HUES48 (cell line): ENCODE data around the gene EZH2.
A peak's percentile ranks its signal among the peaks of the same experiment; 100 is the strongest.

Experiments used
- H3K27ac ChIP-seq: one replicate; pipeline ENCODE4 v1.7.0; 2013; ENCODE audit warnings: low read depth, low read length, inconsistent platforms
- H3K27me3 ChIP-seq: 2 replicates; pipeline ENCODE4 v1.6.1; 2013; ENCODE audit warnings: mild to moderate bottlenecking, low read length; ENCODE audit not compliant: control insufficient read depth, insufficient read depth
- H3K36me3 ChIP-seq: 2 replicates; pipeline ENCODE4 v1.6.1; 2013; ENCODE audit warnings: low read length; ENCODE audit not compliant: control insufficient read depth, insufficient read depth
- H3K4me1 ChIP-seq: 2 replicates; pipeline ENCODE4 v1.6.1; 2013; ENCODE audit warnings: mild to moderate bottlenecking, low read length; ENCODE audit not compliant: control insufficient read depth, insufficient read depth
- H3K4me3 ChIP-seq: 2 replicates; pipeline ENCODE4 v1.5.1; 2013; ENCODE audit warnings: mild to moderate bottlenecking, low read depth, low read length
- H3K9ac ChIP-seq: 2 replicates; pipeline ENCODE4 v1.6.1; 2013; ENCODE audit warnings: mild to moderate bottlenecking, low read depth, low read length, moderate library complexity
- H3K9me3 ChIP-seq: 2 replicates; pipeline ENCODE4 v1.6.1; 2013; ENCODE audit warnings: low read length; ENCODE audit not compliant: control insufficient read depth, insufficient read depth

The EZH2 gene

DNA sequence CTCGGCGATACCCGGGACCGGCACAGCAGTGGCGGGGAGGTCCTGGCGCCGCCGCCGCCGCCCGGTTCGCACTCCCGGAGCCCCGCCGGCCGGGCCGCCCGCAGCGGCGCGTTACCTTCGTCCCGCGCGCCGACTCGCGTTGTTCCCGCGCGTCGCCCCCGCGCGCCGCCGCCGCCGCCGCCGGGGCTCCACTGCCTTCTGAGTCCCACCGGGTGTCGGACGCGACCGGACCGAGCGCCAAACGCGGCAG lies at the start of gene EZH2:
Gene EZH2 (minus strand): TSS at position 243 of the 250 bp plus-strand sequence. CDS start 36,993 bp downstream, outside the sequence.
- Histone ChIP-seq H3K9me3 (no peaks in the 10 kb centered on the region), H3K27ac (peak within 1 kb of the TSS; percentile 95), H3K36me3 (no peaks in the 10 kb centered on the region), H3K4me3 (peak within 1 kb of the TSS; percentile 76), H3K9ac (peak within 1 kb of the TSS; percentile 92), H3K4me1 (0 out of 2 replicates have a peak, but pooled peaks cover 7% of the 10 kb centered on the region), H3K27me3 (no peaks in the 10 kb centered on the region)

DNA sequence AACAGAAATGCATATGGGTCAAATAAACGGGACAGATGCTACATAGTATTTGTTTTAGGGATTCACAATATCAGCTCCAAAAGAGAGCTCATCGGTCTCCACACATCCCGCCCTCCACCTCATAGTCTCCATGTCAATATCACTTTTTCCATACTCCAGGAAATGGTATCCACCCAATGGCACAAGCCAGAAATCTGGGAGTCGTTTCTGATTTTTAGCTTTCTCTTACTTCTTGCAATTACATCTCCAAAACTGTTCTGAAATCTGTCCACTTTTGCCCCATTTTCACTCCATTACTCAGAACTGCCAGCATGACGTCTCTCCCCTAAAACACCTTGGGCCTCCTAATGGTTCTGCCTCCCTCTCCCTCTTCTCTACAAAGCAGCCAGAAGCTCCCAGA lies 47.4 kb upstream of the EZH2 start:
- no peak overlapping the region for H3K4me3 ChIP-seq
- no peak overlapping the region for H3K27ac ChIP-seq
- H3K27me3 ChIP-seq = no peaks in the 10 kb centered on the region

DNA sequence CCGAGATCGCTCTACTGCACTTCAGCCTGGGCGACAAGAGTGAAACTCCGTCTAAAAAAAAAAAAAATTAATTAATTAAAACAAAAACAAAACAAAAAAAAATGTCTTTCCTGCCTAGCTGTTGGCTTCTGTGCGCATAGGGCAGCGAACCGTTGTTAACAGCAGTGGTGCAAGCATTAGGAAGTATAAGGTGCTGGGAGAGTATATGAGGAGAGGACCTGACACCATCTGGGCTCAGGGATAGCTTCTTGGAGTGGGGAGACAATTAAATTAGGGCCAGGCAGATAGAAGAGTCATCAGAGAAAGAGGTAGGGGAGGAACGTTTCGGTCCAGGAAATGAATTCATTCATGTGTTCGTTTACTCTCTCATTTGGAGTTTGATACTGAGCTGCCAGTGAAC lies 46.2 kb upstream of the EZH2 start:
- no peak overlapping the region for H3K4me3 ChIP-seq
- H3K27ac ChIP-seq = no peak overlapping the region
- no peaks in the 10 kb centered on the region for H3K4me1 ChIP-seq
- no peaks in the 10 kb centered on the region for H3K27me3 ChIP-seq
- no peaks in the 10 kb centered on the region for H3K9me3 ChIP-seq
- H3K9ac ChIP-seq = no peak overlapping the region
- no peaks in the 10 kb centered on the region for H3K36me3 ChIP-seq

More for the DNA sequence above, 47.4 kb upstream of the EZH2 start:
- H3K9ac ChIP-seq = no peak overlapping the region
- H3K9me3 ChIP-seq = no peaks in the 10 kb centered on the region
- no peaks in the 10 kb centered on the region for H3K36me3 ChIP-seq
- H3K4me1 ChIP-seq = no peaks in the 10 kb centered on the region

DNA sequence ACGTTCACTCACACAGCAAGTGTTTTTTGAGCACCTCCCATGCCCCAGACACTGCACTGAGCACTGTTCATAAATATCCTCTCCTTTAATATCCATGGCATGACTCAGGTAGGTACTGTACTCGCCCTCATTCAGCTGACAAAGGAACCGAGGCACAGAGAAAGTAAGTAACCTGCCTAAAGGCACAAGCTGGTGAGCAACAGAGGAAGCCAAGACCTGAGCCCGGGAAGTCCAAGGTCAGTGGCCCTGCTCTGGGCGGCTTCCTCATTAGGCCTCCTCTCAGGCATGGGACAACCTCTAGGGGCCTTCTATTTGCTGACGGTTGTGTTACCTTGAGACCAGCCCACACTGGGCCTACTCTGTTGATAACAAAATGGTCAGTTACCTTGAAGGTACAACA lies 45.1 kb upstream of the EZH2 start:
- no peak overlapping the region for H3K27ac ChIP-seq
- no peaks in the 10 kb centered on the region for H3K4me1 ChIP-seq
- no peak overlapping the region for H3K4me3 ChIP-seq

DNA sequence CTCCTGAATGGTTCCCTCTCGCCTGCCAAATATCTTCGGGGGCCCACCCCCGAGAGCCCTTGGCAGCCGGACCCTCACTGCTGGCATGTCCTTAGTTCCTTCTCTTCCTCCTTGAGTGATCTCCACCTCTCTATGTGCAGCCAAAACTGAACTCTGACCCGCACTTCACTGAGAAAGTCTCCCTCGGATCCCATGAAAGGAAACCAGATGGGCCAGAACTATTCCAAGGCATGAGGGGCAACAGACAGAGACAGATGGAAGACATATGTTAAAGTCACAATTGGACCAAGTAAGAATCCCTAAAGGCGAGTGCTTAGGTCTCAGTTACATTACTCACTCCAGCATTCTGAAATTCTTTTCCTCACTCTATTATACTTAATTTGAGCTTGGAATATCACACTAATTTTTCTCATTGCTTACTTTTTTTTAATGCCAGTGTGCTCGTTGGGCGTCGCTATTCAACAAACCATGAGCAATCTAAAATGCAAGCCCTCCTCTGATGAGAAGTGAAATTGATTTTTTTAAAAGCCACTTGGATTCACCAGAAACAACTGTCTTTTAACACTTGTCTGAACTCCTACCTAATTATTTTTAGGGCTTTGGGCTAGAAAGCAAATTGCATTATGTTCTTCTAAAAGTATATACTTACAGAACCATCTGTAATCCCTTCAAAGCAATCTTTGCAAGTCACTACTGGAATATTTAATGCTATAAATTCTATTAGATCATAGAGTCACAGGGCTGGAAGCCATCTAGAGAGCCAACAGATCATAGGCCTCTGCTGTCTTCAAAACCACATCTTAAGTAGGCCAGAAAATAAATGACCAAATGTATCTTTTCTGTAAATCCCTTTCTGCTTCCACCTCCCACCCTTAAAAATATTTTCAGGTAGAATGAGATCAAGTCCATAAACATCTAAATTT lies 43.3 kb upstream of the EZH2 start:
- no peaks in the 10 kb centered on the region for H3K4me1 ChIP-seq
- H3K36me3 ChIP-seq = no peaks in the 10 kb centered on the region

More for the DNA sequence above, 45.1 kb upstream of the EZH2 start:
- Histone ChIP-seq H3K36me3 (no peaks in the 10 kb centered on the region), H3K9me3 (no peaks in the 10 kb centered on the region), H3K27me3 (no peaks in the 10 kb centered on the region), H3K9ac (no peak overlapping the region)

DNA sequence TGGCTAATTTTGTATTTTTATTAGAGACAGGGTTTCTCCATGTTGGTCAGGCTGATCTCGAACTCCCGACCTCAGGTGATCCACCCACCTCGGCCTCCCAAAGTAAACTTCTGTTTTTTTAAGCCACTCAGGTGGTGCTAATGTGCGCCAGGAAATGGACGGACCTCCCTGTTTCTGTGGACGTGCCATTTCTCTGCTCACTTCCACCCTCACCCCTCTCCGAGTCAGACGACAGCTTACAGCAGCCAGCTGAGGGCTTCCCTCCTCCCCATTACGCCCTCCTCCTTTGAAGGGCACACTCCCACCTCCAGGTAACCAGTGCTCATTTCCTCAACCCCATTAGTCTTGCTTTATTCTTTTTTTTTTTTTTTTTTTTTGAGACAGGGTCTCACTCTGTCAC lies 41.7 kb upstream of the EZH2 start:
- H3K36me3 ChIP-seq = no peaks in the 10 kb centered on the region
- no peak overlapping the region for H3K27ac ChIP-seq
- H3K9ac ChIP-seq = no peak overlapping the region
- no peaks in the 10 kb centered on the region for H3K27me3 ChIP-seq
- H3K4me1 ChIP-seq = no peaks in the 10 kb centered on the region
- H3K9me3 ChIP-seq = no peaks in the 10 kb centered on the region
- no peak overlapping the region for H3K4me3 ChIP-seq

More for the DNA sequence above, 43.3 kb upstream of the EZH2 start:
- Histone ChIP-seq H3K27me3 (no peaks in the 10 kb centered on the region), H3K9ac (no peak overlapping the region), H3K9me3 (no peaks in the 10 kb centered on the region), H3K4me3 (no peak overlapping the region), H3K27ac (no peak overlapping the region)

DNA sequence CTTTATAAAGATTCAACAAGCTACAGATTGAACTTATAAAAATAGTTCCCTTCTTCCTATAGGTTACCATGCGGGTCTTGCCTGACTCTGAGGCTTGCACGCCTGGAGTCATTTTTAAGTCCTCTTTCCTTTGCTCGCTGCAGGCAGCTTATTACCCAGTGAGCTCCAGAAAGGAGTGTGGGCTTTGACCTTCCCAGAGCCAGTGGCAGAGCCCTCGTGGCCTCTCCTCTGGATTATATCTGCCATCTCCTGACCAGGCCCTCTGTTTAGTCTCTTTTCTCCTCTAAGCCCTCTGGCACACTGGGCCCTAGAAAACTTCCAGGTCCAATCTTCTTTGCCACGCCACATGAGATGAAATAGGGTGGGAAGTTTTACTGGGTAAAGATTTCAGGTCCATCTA lies 39.9 kb upstream of the EZH2 start:
- no peak overlapping the region for H3K9ac ChIP-seq
- H3K27ac ChIP-seq = no peak overlapping the region
- no peaks in the 10 kb centered on the region for H3K9me3 ChIP-seq
- no peaks in the 10 kb centered on the region for H3K4me1 ChIP-seq
- H3K4me3 ChIP-seq = no peak overlapping the region
- no peaks in the 10 kb centered on the region for H3K36me3 ChIP-seq
- no peaks in the 10 kb centered on the region for H3K27me3 ChIP-seq

DNA sequence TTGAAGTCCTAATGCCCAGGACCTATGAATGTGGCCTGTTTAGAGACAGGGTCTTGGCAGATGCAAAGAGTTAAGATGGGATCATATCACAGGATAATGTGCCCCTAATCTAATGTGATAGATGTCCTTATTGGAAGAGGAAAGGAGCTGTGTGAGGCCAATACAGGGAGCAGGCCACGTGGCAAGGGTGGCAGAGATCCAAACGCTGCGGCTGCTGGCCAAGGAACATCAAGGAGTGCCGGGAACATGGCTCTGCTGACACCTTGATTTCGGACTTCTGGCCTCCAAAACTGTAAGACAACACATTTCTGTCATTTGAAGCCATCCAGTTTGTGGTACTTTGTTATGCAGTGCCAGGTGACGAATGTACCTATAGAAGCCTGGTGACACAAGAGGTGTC lies 37.7 kb upstream of the EZH2 start:
- Histone ChIP-seq H3K9me3 (no peaks in the 10 kb centered on the region), H3K9ac (no peak overlapping the region), H3K4me3 (no peak overlapping the region), H3K36me3 (no peaks in the 10 kb centered on the region), H3K4me1 (no peaks in the 10 kb centered on the region), H3K27me3 (no peaks in the 10 kb centered on the region), H3K27ac (no peak overlapping the region)

DNA sequence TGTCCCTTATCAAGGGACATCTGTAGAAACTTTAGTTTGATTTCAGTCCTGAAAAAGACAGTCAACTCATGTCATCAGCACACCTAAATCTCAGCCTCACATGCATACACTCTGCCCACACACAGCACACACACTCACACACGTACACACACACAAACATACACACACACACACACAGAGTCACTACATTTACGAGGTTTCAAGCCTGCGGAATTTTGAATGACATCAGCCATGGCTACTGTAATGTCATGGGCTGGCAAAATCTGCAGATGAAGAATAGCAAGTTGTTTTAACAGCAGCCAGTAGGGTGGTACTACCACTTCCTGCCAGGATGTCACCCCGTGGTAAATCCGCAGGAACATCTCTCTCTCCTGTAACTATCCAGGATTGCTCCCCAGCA lies 37.1 kb upstream of the EZH2 start:
- H3K4me3 ChIP-seq = no peak overlapping the region
- H3K4me1 ChIP-seq = no peaks in the 10 kb centered on the region
- H3K9ac ChIP-seq = no peak overlapping the region
- no peaks in the 10 kb centered on the region for H3K36me3 ChIP-seq
- no peaks in the 10 kb centered on the region for H3K9me3 ChIP-seq
- H3K27me3 ChIP-seq = no peaks in the 10 kb centered on the region
- no peak overlapping the region for H3K27ac ChIP-seq

DNA sequence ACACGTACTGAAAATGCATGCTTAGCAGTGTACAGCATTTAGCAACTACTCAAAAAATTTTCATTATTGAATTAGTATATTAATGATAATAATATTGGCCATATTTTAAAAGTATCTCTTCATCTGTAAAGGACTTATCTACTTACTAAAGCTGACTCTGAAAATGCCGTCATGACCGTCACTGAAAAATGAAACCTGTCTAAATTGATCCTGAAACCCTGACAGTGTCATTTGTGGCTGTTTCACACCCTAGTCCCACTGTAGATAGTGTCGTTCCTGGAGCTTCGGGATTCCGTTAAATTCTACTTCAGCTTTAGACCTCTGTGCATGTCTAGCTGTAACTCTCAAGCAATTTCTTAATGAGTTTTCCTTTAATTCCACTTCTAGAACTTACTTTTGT lies 35.8 kb upstream of the EZH2 start:
- H3K4me1 ChIP-seq = no peaks in the 10 kb centered on the region
- no peak overlapping the region for H3K9ac ChIP-seq
- no peaks in the 10 kb centered on the region for H3K9me3 ChIP-seq

DNA sequence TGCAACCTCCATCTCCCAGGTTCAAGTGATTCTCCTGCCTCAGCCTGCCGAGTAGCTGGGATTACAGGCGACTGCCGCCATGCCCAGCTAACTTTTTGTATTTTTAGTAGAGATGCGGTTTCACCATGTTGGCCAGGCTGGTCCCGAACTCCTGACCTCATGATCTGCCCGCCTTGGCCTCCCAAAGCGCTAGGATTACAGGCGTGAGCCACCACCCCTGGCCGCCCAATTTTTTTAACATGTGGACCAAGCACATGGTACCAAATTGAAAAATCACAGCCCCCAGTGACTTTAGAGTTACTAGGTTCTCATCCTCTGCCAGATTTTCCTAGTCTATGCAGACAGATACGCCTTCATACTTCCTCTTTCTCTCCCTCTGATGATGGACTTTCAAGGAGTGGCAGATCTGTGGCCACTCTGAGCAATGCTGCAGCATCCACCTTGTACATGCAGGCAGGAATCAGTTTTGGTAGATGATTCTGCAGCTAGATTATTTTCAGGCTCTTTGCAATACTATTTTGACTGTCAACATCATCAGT lies 34.0 kb upstream of the EZH2 start:
- H3K27ac ChIP-seq = no peak overlapping the region
- H3K9ac ChIP-seq = no peak overlapping the region
- H3K4me1 ChIP-seq = no peaks in the 10 kb centered on the region
- H3K36me3 ChIP-seq = no peaks in the 10 kb centered on the region
- H3K27me3 ChIP-seq = no peaks in the 10 kb centered on the region
- no peak overlapping the region for H3K4me3 ChIP-seq
- no peaks in the 10 kb centered on the region for H3K9me3 ChIP-seq

More for the DNA sequence above, 35.8 kb upstream of the EZH2 start:
- Histone ChIP-seq H3K27me3 (no peaks in the 10 kb centered on the region), H3K36me3 (no peaks in the 10 kb centered on the region), H3K27ac (no peak overlapping the region), H3K4me3 (no peak overlapping the region)
